Panc1 (cell line): ENCODE measurements around the gene SPINDOC. TPM values are rescaled to one million over a fixed set of nuclear protein-coding genes. Genes with fewer than 3 reads are reported as not detected.

ENCODE experiments used
- ATAC-seq: fragments of 200-7000 bp; cut with Tn5 transposase; 2 replicates; pipeline ENCODE4 v1.9.1; 2020; ENCODE audit warnings: mild to moderate bottlenecking, moderate library complexity
- BruUV-seq: library from RNA; stranded (reverse); fragments of 400-500 nt; replicated peaks from 2 replicates; lab custom pipeline; 2021; lab: Mats Ljungman, UMichigan
- CTCF ChIA-PET: fragments of 300-600 bp; sonication (Branson Sonifier 250); formaldehyde crosslinking; loops from one replicate; lab custom pipeline; 2022; ENCODE audit warnings: antibody characterized with exemption; lab: Charles Lee
- POLR2A ChIA-PET: fragments of 300-600 bp; sonication (Branson Sonifier 250); formaldehyde crosslinking; loops from one replicate; lab custom pipeline; 2022; ENCODE audit warnings: antibody characterized with exemption; lab: Charles Lee
- DNase-seq: peaks from one replicate; pipeline ENCODE4 v3.0.0-alpha.2; 2010; ENCODE audit warnings: low read depth, low spot score
- H3K27ac ChIP-seq: 2 replicates; pipeline ENCODE4 v1.5.1; 2011; ENCODE audit warnings: mild to moderate bottlenecking, low read length, inconsistent platforms
- H3K27me3 ChIP-seq: fragments of 200-500 bp; sonication (Bioruptor generic); 2 replicates; pipeline ENCODE4 v1.6.0; 2014; ENCODE audit warnings: low read length, inconsistent platforms; ENCODE audit not compliant: control insufficient read depth, insufficient read depth
- H3K36me3 ChIP-seq: fragments of 200-500 bp; sonication (Bioruptor generic); 2 replicates; pipeline ENCODE4 v1.5.1; 2014; ENCODE audit warnings: inconsistent platforms, mild to moderate bottlenecking, low read length, moderate library complexity; ENCODE audit not compliant: control insufficient read depth, insufficient read depth
- H3K4me1 ChIP-seq: 2 replicates; pipeline ENCODE4 v1.5.1; 2011; ENCODE audit warnings: inconsistent platforms, mild to moderate bottlenecking, low read length, moderate library complexity; ENCODE audit not compliant: control insufficient read depth, insufficient read depth
- H3K4me3 ChIP-seq, 2 experiments: 2 replicates each; pipeline ENCODE4 v1.5.1; 2011 to 2012; ENCODE audit warnings: low read depth in 2 of 2, low read length in 2 of 2, mild to moderate bottlenecking in 2 of 2, inconsistent platforms in 1 of 2, moderate library complexity in 1 of 2
- H3K9me3 ChIP-seq: fragments of 200-500 bp; sonication (Bioruptor generic); 2 replicates; pipeline ENCODE4 v1.5.1; 2014; ENCODE audit warnings: low read depth, mild to moderate bottlenecking, inconsistent platforms, low read length, moderate library complexity; ENCODE audit not compliant: control insufficient read depth, insufficient read depth
- POLR2AphosphoS5 ChIP-seq: IDR thresholded peaks from 2 replicates; pipeline ENCODE4 v1.6.1; 2012; ENCODE audit warnings: mild to moderate bottlenecking, low read depth, low read length, moderate library complexity
- REST ChIP-seq, 2 experiments: IDR thresholded peaks; 2 replicates each; pipeline ENCODE4 v1.6.1; 2011 to 2012; ENCODE audit warnings: low read depth in 2 of 2, control low read depth in 1 of 2, low read length in 1 of 2, mild to moderate bottlenecking in 1 of 2, moderate library complexity in 1 of 2; ENCODE audit not compliant: insufficient read depth in 1 of 2
- SIN3A ChIP-seq: IDR thresholded peaks from 2 replicates; pipeline ENCODE4 v1.6.1; 2012; ENCODE audit warnings: low read depth, mild to moderate bottlenecking, low read length, moderate library complexity, borderline replicate concordance; ENCODE audit not compliant: insufficient read depth
- TCF7L2 ChIP-seq: IDR thresholded peaks from 2 replicates; pipeline ENCODE4 v1.6.1; 2011; ENCODE audit warnings: mild to moderate bottlenecking, low read depth, low read length, inconsistent platforms
- in situ Hi-C: cut with HindIII; loops from 2 replicates; pipeline ENCODE4 v1.10.0; 2016; ENCODE audit warnings: low sequenced_read_pairs, low pct_unique_long_range_greater_than_20kb
- intact Hi-C: fragments of 100-400 bp; cut with micrococcal nuclease; formaldehyde crosslinking; loops from one replicate; pipeline ENCODE4 v1.10.0; 2022; ENCODE audit not compliant: unreplicated experiment
- total RNA-seq: library from RNA; stranded (reverse); gene quantifications from one replicate; pipeline ENCODE4 v1.2.1, GENCODE V29; 2021; ENCODE audit not compliant: unreplicated experiment
- TF ChIP-seq, protein P1 (sequence below): fragments of 450-650 bp; IDR thresholded peaks from 2 replicates; pipeline ENCODE4 v1.5.1; 2017; ENCODE audit warnings: mild to moderate bottlenecking

Gene SPINDOC
- total RNA-seq, 1 experiment from 2014 or later: 59.1 TPM

DNA sequence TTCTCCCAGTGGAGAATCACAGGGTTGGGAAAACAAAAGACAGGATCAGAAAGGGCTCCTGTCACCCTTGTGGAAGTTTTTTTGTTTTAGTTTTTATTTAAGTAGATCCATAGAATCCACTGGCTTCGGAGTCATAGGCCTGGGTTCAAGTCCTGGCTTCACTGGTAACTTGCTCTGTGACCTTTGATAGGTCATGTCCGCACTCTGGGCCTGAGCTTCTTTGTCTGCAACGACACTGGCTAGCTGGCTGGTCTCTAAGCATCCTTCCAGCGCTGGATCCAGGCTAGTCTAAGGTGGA lies 46.0 kb upstream of the SPINDOC start:
- no TSS peak for BruUV-seq
- H3K27ac ChIP-seq: peak overlapping the region; percentile 79; the same call in 1 of the 2 replicates
- peak; percentile 46 for ATAC-seq
- intact Hi-C loops (loop anchor here (10.0 kb wide), 1 partner anchor 68 kb away; the partner anchor contains the start of gene MARK2), in situ Hi-C loops (no loop called here)
- POLR2A ChIA-PET: interaction anchor here (0.7 kb wide), 1 partner anchor 173 kb away, joined by 3 read pairs; no protein-coding TSS in a partner anchor
- TF ChIP-seq, protein P1, sequence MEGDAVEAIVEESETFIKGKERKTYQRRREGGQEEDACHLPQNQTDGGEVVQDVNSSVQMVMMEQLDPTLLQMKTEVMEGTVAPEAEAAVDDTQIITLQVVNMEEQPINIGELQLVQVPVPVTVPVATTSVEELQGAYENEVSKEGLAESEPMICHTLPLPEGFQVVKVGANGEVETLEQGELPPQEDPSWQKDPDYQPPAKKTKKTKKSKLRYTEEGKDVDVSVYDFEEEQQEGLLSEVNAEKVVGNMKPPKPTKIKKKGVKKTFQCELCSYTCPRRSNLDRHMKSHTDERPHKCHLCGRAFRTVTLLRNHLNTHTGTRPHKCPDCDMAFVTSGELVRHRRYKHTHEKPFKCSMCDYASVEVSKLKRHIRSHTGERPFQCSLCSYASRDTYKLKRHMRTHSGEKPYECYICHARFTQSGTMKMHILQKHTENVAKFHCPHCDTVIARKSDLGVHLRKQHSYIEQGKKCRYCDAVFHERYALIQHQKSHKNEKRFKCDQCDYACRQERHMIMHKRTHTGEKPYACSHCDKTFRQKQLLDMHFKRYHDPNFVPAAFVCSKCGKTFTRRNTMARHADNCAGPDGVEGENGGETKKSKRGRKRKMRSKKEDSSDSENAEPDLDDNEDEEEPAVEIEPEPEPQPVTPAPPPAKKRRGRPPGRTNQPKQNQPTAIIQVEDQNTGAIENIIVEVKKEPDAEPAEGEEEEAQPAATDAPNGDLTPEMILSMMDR: no peak
- TF ChIP-seq POLR2AphosphoS5 (no peak), SIN3A (no peak)
- H3K9me3 ChIP-seq: no peaks in the 10 kb centered on the region
- H3K36me3 ChIP-seq: peaks cover 4% of the 10 kb centered on the region; the same call in 1 of the 2 replicates
- no peaks in the 10 kb centered on the region for H3K27me3 ChIP-seq
- H3K4me3 ChIP-seq: peak overlapping the region; percentile 77 to 85
- peaks cover 15% of the 10 kb centered on the region for H3K4me1 ChIP-seq
- no peak for DNase-seq
- CTCF ChIA-PET: interaction anchor here (0.6 to 0.7 kb wide), 3 partner anchors 30 to 179 kb away, joined by 3 to 11 read pairs (median 4); no protein-coding TSS in a partner anchor

GRCh38 chr11:63767565-63768236 lies 45.6 kb upstream of the SPINDOC start:
- Histone ChIP-seq H3K4me3 (peak overlapping the region; percentile 77 to 85), H3K27ac (peak overlapping the region; percentile 79), H3K9me3 (no peaks in the 10 kb centered on the region), H3K36me3 (peaks cover 4% of the 10 kb centered on the region; the same call in 1 of the 2 replicates), H3K4me1 (peaks cover 15% of the 10 kb centered on the region), H3K27me3 (no peaks in the 10 kb centered on the region)
- no peak for DNase-seq
- in situ Hi-C loops (no loop called here), intact Hi-C loops (loop anchor here (10.0 kb wide), 1 partner anchor 67 kb away; the partner anchor contains the start of gene MARK2)
- ChIA-PET CTCF (interaction anchor here (0.6 to 1.1 kb wide), 5 partner anchors 30 to 178 kb away, joined by 3 to 11 read pairs (median 3); partner anchors contain the start of gene NAA40), POLR2A (interaction anchor here (0.7 kb wide), 1 partner anchor 174 kb away, joined by 3 read pairs; no protein-coding TSS in a partner anchor)
- no peak for ATAC-seq
- BruUV-seq: no TSS peak
- no peak for TF ChIP-seq SIN3A
- no peak for TF ChIP-seq TCF7L2
- no peak for TF ChIP-seq REST (IDR thresholded peaks at IDR 0.05; ENCODE audit: insufficient read depth in 1 of 2, low read depth in 2 of 2, low read length in 1 of 2)
- no peak for TF ChIP-seq POLR2AphosphoS5
